ENCODE data around the gene PLCB1. TPM values are rescaled to one million over a fixed set of nuclear protein-coding genes. Genes with fewer than 3 reads are reported as not detected.
A peak's percentile ranks its signal among the peaks of the same experiment; 100 is the strongest.

Gene PLCB1
- total and polyA plus RNA-seq, 2 experiments from 2014 or later = 14.9 to 20.7 TPM

- no peaks in the 10 kb centered on the region for H3K27me3 ChIP-seq (ENCODE audit: insufficient read depth)
- H2AFZ ChIP-seq = no peak overlapping the region
- no peak overlapping the region for H3K27ac Mint-ChIP-seq
- peaks cover 5% of the 10 kb centered on the region; the same call in 2 of the 3 replicates for H3K4me1 Mint-ChIP-seq
- no peak overlapping the region for H3K4me2 ChIP-seq
- peaks cover 11% of the 10 kb centered on the region; the same call in 1 of the 2 replicates for H3K9me2 ChIP-seq (ENCODE audit: insufficient read depth)
- ATAC-seq = peak; percentile 35; the same call in 2 of the 3 replicates
- peak; percentile 69 for DNase-seq (ENCODE audit: low spot score)
- no peak overlapping the region for H3K4me3 Mint-ChIP-seq
- H3K27me3 Mint-ChIP-seq (ENCODE audit: insufficient read depth, low read depth, poor library complexity) = peaks cover 6% of the 10 kb centered on the region
- H3K4me1 ChIP-seq (ENCODE audit: insufficient read depth) = no peaks in the 10 kb centered on the region
- no peak overlapping the region for H3K4me3 ChIP-seq
- H4K20me1 ChIP-seq (replicated peaks; ENCODE audit: insufficient read depth) = no peaks in the 10 kb centered on the region
- no peaks in the 10 kb centered on the region for H3K36me3 ChIP-seq (ENCODE audit: insufficient read depth)
- H3K27ac ChIP-seq (ENCODE audit: low read depth) = no peak overlapping the region
- no peaks in the 10 kb centered on the region for H3F3A ChIP-seq (replicated peaks; ENCODE audit: low read depth)
- TF ChIP-seq ZNF114 (CRISPR knock-in tag; IDR thresholded peaks at IDR 0.05) (no peak), CTCF (conservative IDR thresholded peaks at IDR 0.05; ENCODE audit: low read depth in 2 of 2) (peak; percentile 36 to 73)
- H3K79me2 ChIP-seq (replicated peaks; ENCODE audit: insufficient read depth) = no peaks in the 10 kb centered on the region
- no peaks in the 10 kb centered on the region for H3K36me3 Mint-ChIP-seq (ENCODE audit: low read depth)
- H3K9me3 Mint-ChIP-seq = no peaks in the 10 kb centered on the region
Observed at GRCh38 chr20:8389381-8390036, 257.4 kb downstream of the PLCB1 start.

GRCh38 chr20:8390037-8390433 lies 258.0 kb downstream of the PLCB1 start:
- Mint-ChIP-seq H3K27ac (no peak overlapping the region), H3K36me3 (ENCODE audit: low read depth) (no peaks in the 10 kb centered on the region), H3K4me3 (no peak overlapping the region), H3K27me3 (ENCODE audit: insufficient read depth, low read depth, poor library complexity) (peaks cover 6% of the 10 kb centered on the region), H3K9me3 (no peaks in the 10 kb centered on the region), H3K4me1 (peaks cover 5% of the 10 kb centered on the region; the same call in 2 of the 3 replicates)
- TF ChIP-seq NANOG (IDR thresholded peaks at IDR 0.05; ENCODE audit: borderline replicate concordance) (no peak), JUNB (IDR thresholded peaks at IDR 0.05; ENCODE audit: unreplicated experiment) (no peak), CREB1 (CRISPR knock-in tag; IDR thresholded peaks at IDR 0.05; ENCODE audit: low read depth) (no peak), ZNF331 (CRISPR knock-in tag; IDR thresholded peaks at IDR 0.05; ENCODE audit: low read depth) (no peak), REST (IDR thresholded peaks at IDR 0.05; ENCODE audit: unreplicated experiment) (no peak), ZNF114 (CRISPR knock-in tag; IDR thresholded peaks at IDR 0.05) (no peak), STAT1 (IDR thresholded peaks at IDR 0.05; ENCODE audit: unreplicated experiment) (no peak), ETS1 (IDR thresholded peaks at IDR 0.05) (no peak), EZH2phosphoT487 (IDR thresholded peaks at IDR 0.05; ENCODE audit: unreplicated experiment) (no peak), EZH2 (IDR thresholded peaks at IDR 0.05; ENCODE audit: low read depth, unreplicated experiment) (no peak), CTCF (conservative IDR thresholded peaks at IDR 0.05; ENCODE audit: low read depth in 2 of 2) (no peak), POLR2AphosphoS5 (IDR thresholded peaks at IDR 0.05; ENCODE audit: low read depth) (no peak)
- no peak overlapping the region for H2AFZ ChIP-seq
- H3K4me1 ChIP-seq (ENCODE audit: insufficient read depth) = no peaks in the 10 kb centered on the region
- ATAC-seq (no peak), DNase-seq (ENCODE audit: low spot score) (no peak)
- no peak overlapping the region for H3K4me2 ChIP-seq
- no peak overlapping the region for H3K27ac ChIP-seq (ENCODE audit: low read depth)
- no peaks in the 10 kb centered on the region for H3K27me3 ChIP-seq (ENCODE audit: insufficient read depth)
- no peaks in the 10 kb centered on the region for H3K79me2 ChIP-seq (replicated peaks; ENCODE audit: insufficient read depth)
- no peaks in the 10 kb centered on the region for H3F3A ChIP-seq (replicated peaks; ENCODE audit: low read depth)
- H3K36me3 ChIP-seq (ENCODE audit: insufficient read depth) = no peaks in the 10 kb centered on the region
- peaks cover 11% of the 10 kb centered on the region; the same call in 1 of the 2 replicates for H3K9me2 ChIP-seq (ENCODE audit: insufficient read depth)
- H3K4me3 ChIP-seq = no peak overlapping the region
- no peaks in the 10 kb centered on the region for H4K20me1 ChIP-seq (replicated peaks; ENCODE audit: insufficient read depth)
